Endothelial cell of umbilical vein (primary cell): ENCODE results near the gene ADGRG2.

ENCODE experiments used
- EZH2 ChIP-seq: IDR thresholded peaks from 2 replicates; pipeline ENCODE4 v1.6.1; 2012; ENCODE audit warnings: borderline replicate concordance, low read depth, mild to moderate bottlenecking, moderate library complexity, low read length, inconsistent platforms; ENCODE audit not compliant: severe bottlenecking
- GATA2 ChIP-seq: IDR thresholded peaks from 2 replicates; pipeline ENCODE4 v1.7.0; 2011; ENCODE audit warnings: low read depth, mild to moderate bottlenecking, moderate library complexity, mixed read lengths, low read length; ENCODE audit not compliant: insufficient read length, insufficient read depth
- POLR2A ChIP-seq: IDR thresholded peaks from 2 replicates; pipeline ENCODE4 v1.6.1; 2012; ENCODE audit warnings: low read depth, mild to moderate bottlenecking, control low read depth, low read length
- TF ChIP-seq, protein P1 (sequence below), 2 donors: IDR thresholded peaks; 1 replicate in 1 of 2; 2 replicates in 1 of 2; pipeline ENCODE4 v1.5.1; 2011; ENCODE audit warnings: low read length in 2 of 2, mild to moderate bottlenecking in 2 of 2, moderate library complexity in 2 of 2, control low read depth in 1 of 2, inconsistent platforms in 1 of 2, low read depth in 1 of 2; ENCODE audit not compliant: insufficient read depth in 1 of 2; ENCODE audit errors: extremely low read depth in 1 of 2
- TF ChIP-seq, protein P2 (sequence below): IDR thresholded peaks from 2 replicates; pipeline ENCODE4 v1.6.1; 2011; ENCODE audit not compliant: insufficient read depth, insufficient read length

- TF ChIP-seq, protein P1, sequence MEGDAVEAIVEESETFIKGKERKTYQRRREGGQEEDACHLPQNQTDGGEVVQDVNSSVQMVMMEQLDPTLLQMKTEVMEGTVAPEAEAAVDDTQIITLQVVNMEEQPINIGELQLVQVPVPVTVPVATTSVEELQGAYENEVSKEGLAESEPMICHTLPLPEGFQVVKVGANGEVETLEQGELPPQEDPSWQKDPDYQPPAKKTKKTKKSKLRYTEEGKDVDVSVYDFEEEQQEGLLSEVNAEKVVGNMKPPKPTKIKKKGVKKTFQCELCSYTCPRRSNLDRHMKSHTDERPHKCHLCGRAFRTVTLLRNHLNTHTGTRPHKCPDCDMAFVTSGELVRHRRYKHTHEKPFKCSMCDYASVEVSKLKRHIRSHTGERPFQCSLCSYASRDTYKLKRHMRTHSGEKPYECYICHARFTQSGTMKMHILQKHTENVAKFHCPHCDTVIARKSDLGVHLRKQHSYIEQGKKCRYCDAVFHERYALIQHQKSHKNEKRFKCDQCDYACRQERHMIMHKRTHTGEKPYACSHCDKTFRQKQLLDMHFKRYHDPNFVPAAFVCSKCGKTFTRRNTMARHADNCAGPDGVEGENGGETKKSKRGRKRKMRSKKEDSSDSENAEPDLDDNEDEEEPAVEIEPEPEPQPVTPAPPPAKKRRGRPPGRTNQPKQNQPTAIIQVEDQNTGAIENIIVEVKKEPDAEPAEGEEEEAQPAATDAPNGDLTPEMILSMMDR (IDR thresholded peaks at IDR 0.05; ENCODE audit: extremely low read depth in 1 of 2, insufficient read depth in 1 of 2, low read depth in 1 of 2, low read length in 2 of 2), result no peak
- TF ChIP-seq POLR2A (no peak), EZH2 (no peak), GATA2 (no peak)
- TF ChIP-seq, protein P2, sequence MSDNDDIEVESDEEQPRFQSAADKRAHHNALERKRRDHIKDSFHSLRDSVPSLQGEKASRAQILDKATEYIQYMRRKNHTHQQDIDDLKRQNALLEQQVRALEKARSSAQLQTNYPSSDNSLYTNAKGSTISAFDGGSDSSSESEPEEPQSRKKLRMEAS, result no peak
These were observed 81.9 kb downstream of the ADGRG2 start for GRCh38 chrX:19040373-19040772.
